GM06990 (cell line): ENCODE measurements around the gene ZNF280D.

ENCODE experiments used
- DNase-seq: peaks from one replicate; pipeline ENCODE4 v3.0.0-alpha.2; 2011; ENCODE audit not compliant: insufficient read length; ENCODE audit errors: extremely low read depth
- H3K27me3 ChIP-seq: replicated peaks from 2 replicates; pipeline ENCODE4 v1.6.0; 2011; ENCODE audit warnings: low read length; ENCODE audit not compliant: control insufficient read depth, insufficient read depth
- H3K36me3 ChIP-seq: 2 replicates; pipeline ENCODE4 v1.5.1; 2011; ENCODE audit warnings: low read length; ENCODE audit not compliant: control insufficient read depth, insufficient read depth
- H3K4me3 ChIP-seq: replicated peaks from 2 replicates; pipeline ENCODE4 v1.5.1; 2011; ENCODE audit warnings: low read depth, mild to moderate bottlenecking, control low read depth, low read length
- TF ChIP-seq, protein P1 (sequence below): IDR thresholded peaks from 2 replicates; pipeline ENCODE4 v1.5.1; 2011; ENCODE audit warnings: low read length, control low read depth, mild to moderate bottlenecking, inconsistent platforms; ENCODE audit not compliant: insufficient read depth, poor library complexity, severe bottlenecking

ZNF280D gene

GRCh38 chr15:56679225-56679624 lies 54.1 kb downstream of the ZNF280D start:
- TF ChIP-seq, protein P1, sequence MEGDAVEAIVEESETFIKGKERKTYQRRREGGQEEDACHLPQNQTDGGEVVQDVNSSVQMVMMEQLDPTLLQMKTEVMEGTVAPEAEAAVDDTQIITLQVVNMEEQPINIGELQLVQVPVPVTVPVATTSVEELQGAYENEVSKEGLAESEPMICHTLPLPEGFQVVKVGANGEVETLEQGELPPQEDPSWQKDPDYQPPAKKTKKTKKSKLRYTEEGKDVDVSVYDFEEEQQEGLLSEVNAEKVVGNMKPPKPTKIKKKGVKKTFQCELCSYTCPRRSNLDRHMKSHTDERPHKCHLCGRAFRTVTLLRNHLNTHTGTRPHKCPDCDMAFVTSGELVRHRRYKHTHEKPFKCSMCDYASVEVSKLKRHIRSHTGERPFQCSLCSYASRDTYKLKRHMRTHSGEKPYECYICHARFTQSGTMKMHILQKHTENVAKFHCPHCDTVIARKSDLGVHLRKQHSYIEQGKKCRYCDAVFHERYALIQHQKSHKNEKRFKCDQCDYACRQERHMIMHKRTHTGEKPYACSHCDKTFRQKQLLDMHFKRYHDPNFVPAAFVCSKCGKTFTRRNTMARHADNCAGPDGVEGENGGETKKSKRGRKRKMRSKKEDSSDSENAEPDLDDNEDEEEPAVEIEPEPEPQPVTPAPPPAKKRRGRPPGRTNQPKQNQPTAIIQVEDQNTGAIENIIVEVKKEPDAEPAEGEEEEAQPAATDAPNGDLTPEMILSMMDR: no peak
- Histone ChIP-seq H3K4me3 (no peak overlapping the region), H3K36me3 (no peaks in the 10 kb centered on the region), H3K27me3 (no peaks in the 10 kb centered on the region)
- DNase-seq: no peak

DNA sequence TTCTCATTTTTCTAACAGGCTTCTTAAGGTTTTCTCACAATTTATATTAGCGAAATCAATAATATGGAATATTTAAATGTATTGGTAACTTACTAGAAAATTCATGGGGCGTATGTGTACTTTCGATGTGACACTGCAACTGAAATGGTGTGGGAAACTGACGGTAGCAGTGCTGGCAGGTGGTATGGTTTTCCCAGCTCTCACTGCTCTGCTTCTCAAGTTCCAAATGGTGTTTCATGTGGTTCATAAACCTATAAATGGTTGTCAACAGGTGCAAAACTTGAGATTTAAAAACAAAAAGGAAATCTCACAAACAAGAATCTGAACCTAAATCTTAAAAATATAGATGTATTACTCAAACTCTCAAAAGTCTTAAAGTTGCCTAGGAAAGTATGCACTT lies 54.7 kb downstream of the ZNF280D start:
- no peak for DNase-seq
- TF ChIP-seq, protein P1: no peak
- Histone ChIP-seq H3K27me3 (no peaks in the 10 kb centered on the region), H3K4me3 (no peak overlapping the region), H3K36me3 (no peaks in the 10 kb centered on the region)

DNA sequence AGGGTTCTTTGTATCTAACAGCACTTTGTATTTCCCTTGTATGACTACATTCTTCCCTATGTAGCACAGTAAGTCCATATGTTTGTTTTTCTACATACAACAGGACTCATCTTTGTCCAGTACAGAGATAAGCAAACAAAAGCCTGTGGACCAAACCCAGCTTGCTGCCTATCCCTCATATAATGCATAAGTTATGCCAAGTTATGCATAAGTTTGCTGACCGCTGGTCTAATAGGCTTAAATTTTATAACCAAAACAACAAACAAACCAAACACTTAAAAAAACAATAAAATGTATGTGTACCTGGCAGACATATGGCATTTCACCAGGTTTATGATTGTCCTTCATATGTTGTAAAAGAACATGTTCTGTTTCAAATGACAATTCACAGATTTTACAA lies 56.0 kb downstream of the ZNF280D start:
- Histone ChIP-seq H3K27me3 (no peaks in the 10 kb centered on the region), H3K36me3 (no peaks in the 10 kb centered on the region), H3K4me3 (no peak overlapping the region)
- TF ChIP-seq, protein P1: no peak
- DNase-seq: no peak

DNA sequence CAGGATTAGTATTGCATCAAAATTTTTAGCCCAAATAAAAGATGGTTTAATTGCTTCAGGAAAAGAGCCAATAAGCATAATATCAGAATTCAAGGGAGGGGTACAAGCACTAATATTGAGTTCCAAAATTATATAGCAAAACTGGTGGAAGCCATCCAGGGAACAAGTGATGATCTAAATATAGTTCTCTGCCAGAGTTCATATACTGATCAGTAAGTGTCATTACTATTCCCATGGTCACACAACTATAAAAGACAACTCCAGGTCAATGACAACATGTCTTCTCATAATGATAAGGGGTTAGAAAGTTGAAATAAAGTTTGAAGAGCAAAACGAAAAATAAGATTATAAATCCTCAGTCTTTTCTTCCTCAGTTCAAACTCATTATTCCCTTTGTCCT lies 57.4 kb downstream of the ZNF280D start:
- Histone ChIP-seq H3K27me3 (no peaks in the 10 kb centered on the region), H3K4me3 (no peak overlapping the region), H3K36me3 (no peaks in the 10 kb centered on the region)
- TF ChIP-seq, protein P1: no peak
- no peak for DNase-seq

DNA sequence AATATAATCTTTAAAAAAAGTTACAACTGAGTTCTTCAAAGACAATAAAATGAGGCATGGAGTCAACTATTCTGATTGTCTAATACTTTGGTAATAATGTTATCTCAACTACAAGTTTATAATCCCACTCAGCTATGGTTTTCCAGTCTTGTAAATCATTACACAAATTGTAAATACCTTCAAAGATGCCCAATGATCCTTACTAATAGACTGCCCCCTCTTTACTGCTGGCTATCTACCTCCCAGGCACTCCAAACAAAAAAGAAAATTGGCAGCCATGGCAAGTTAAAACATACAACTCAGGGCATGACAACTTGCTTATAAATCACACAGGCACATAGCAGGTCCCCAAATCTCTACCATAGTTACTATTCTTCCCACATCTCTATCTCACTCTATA lies 58.5 kb downstream of the ZNF280D start:
- TF ChIP-seq, protein P1: no peak
- DNase-seq: no peak
- H3K4me3 ChIP-seq: no peak overlapping the region
- H3K36me3 ChIP-seq: no peaks in the 10 kb centered on the region
- H3K27me3 ChIP-seq: no peaks in the 10 kb centered on the region

DNA sequence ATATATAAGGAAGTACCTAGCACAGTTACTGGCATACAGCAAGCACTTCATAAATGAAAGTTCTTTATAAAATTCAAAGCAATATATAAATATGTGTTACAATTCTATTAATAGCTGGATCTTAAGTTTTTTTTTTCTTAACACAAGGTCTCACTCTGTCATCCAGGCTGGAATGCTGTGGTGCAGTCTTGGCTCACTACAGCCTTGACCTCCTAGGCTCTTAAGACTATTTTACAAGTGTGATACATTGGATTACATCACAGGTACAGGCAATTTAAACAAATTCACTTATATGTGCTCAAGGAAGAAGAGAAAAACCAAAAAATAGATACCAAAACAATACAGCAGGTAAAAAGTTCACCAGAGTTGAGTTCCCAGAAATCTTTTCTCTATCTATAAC lies 60.6 kb downstream of the ZNF280D start:
- no peaks in the 10 kb centered on the region; the same call in 1 of the 2 replicates for H3K36me3 ChIP-seq
- TF ChIP-seq, protein P1: no peak
- no peak for DNase-seq
- H3K27me3 ChIP-seq: no peaks in the 10 kb centered on the region
- H3K4me3 ChIP-seq: no peak overlapping the region
